Astrocyte of the spinal cord (primary cell): ENCODE results near the gene MYO16.

Experiments used
- DNase-seq: peaks from one replicate; pipeline ENCODE4 v3.0.0; 2011; ENCODE audit warnings: low read depth, low spot score
- H3K4me3 ChIP-seq: 2 replicates; pipeline ENCODE4 v1.5.1; 2011; ENCODE audit warnings: low read depth, mild to moderate bottlenecking, low read length, moderate library complexity
- in situ Hi-C: cut with HindIII; loops from 2 replicates; pipeline ENCODE4 v1.10.0; 2017; ENCODE audit warnings: low sequenced_read_pairs
- TF ChIP-seq, protein P1 (sequence below): IDR thresholded peaks from 2 replicates; pipeline ENCODE4 v1.5.1; 2012; ENCODE audit warnings: low read depth, mild to moderate bottlenecking, low read length, inconsistent platforms

The MYO16 gene

DNA sequence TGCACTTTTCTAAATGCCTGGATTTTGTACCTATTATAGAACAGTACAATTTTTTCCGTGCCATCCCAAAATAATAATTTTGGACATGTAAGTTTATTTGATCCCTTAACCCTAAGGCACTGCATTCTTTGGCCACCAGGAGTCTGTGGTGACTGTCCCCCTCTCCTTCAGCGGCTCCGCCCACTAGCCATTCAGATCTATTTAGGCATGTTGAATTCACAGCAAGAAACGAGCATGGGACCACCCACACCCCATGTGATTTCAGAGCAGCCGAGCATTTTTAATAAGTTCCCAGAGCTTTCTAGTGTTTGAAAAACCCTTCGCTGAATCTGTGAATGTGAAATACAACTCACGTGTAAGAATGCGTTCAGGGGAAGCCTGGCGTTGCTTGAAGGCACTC, 567.5 kb downstream of the MYO16 start:
- TF ChIP-seq, protein P1, sequence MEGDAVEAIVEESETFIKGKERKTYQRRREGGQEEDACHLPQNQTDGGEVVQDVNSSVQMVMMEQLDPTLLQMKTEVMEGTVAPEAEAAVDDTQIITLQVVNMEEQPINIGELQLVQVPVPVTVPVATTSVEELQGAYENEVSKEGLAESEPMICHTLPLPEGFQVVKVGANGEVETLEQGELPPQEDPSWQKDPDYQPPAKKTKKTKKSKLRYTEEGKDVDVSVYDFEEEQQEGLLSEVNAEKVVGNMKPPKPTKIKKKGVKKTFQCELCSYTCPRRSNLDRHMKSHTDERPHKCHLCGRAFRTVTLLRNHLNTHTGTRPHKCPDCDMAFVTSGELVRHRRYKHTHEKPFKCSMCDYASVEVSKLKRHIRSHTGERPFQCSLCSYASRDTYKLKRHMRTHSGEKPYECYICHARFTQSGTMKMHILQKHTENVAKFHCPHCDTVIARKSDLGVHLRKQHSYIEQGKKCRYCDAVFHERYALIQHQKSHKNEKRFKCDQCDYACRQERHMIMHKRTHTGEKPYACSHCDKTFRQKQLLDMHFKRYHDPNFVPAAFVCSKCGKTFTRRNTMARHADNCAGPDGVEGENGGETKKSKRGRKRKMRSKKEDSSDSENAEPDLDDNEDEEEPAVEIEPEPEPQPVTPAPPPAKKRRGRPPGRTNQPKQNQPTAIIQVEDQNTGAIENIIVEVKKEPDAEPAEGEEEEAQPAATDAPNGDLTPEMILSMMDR = no peak
- in situ Hi-C loops = no loop called here
- DNase-seq = no peak
- no peak overlapping the region for H3K4me3 ChIP-seq

DNA sequence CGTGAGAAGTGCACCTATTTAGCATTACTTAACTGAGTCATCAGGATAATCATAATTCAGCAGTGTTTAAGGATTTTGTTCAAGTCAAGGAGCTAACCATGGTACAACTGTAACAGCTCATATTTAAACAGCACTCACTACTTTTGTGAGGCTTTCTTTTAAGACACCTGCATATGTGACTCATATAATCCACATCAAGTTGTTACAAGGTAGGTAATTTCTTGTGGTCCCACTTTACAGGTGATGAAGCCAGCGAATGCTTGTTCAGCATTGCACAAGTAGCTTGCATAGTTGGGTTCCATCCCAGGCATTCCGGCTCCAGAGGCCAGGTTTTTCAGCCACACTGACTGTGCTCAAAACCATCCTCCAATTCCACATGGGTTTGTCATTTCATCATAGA, 569.2 kb downstream of the MYO16 start:
- no peak overlapping the region for H3K4me3 ChIP-seq
- DNase-seq = peak; percentile 11
- in situ Hi-C loops = no loop called here
- TF ChIP-seq, protein P1 = no peak

DNA sequence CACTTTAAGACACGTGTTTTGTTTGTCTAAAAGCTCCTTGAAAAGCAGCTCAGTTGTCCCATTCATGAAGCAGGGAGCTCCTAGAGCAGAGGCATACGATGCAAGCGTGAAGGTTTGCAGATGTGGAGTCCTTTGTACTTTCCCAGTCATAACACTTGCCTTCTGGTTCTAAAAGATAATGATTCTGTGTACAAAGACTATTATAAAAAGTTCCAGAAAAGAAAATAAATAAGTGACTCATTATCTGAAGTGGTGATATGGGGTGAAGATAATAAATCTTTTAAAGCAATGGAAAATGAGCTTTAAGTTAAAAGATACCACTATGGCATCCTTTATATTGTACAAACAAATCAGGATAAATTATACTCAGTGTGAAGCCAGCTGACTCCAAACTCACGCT, 569.9 kb downstream of the MYO16 start:
- no peak overlapping the region for H3K4me3 ChIP-seq
- in situ Hi-C loops = no loop called here
- TF ChIP-seq, protein P1 = no peak
- DNase-seq = no peak

DNA sequence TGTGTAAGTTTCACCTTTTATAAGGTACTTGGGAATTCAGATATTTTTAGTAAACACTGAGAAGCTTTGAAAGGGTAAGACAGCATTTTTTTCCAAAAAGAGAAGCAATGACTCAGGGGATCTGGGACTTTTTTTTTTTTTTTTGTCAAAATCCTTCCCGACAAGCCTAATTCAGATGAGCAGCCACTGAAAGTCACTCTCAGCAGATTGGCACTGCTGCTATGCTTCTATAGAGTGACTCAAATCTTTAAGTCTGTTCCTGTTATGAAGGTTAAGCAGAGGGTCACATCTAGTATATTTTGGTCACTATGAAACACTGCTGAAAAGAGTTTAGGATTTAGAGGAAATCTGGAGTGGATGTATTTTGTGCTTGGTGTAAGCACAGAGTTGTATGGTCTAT, 571.1 kb downstream of the MYO16 start:
- in situ Hi-C loops = no loop called here
- no peak overlapping the region for H3K4me3 ChIP-seq
- DNase-seq = no peak
- TF ChIP-seq, protein P1 = no peak

DNA sequence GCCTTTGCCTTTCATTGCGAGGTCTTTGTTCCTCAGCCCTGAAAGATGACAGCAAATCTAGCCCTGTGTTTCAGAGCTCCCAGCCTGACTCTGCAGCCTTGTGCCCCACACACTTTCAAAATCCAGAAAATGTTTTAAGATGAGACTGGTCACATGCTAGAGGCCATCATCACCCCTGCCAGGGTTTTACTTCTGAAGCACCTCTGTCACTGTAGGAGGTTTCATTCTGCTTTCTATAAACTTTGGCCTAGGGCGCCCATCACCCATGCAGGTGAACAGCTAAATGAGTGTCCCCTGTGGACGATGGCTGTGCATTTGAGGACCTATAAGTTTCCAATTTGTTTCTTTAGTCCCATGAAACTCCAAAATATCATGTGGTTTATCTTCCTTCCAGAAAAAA, 574.2 kb downstream of the MYO16 start:
- TF ChIP-seq, protein P1 = no peak
- no peak overlapping the region for H3K4me3 ChIP-seq
- DNase-seq = no peak
- in situ Hi-C loops = no loop called here

DNA sequence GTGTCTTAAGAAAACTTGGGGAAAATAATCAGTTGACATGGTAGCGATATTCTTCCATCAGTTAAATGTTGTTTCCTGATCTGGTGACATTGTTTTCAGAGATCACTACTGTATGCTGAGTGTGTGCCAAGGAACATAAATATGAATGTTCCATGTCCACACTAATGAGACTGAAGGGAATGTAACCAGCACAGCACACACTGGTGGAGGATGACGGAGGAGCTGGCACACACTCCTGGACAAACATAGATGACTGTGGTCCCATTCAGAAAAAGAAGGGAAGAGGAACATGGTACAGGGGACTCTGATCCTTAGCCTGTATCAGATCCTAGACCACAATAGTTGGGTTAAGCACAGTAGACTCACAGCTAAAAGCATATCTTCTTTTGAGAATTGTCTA, 574.8 kb downstream of the MYO16 start:
- TF ChIP-seq, protein P1 = no peak
- in situ Hi-C loops = no loop called here

DNA sequence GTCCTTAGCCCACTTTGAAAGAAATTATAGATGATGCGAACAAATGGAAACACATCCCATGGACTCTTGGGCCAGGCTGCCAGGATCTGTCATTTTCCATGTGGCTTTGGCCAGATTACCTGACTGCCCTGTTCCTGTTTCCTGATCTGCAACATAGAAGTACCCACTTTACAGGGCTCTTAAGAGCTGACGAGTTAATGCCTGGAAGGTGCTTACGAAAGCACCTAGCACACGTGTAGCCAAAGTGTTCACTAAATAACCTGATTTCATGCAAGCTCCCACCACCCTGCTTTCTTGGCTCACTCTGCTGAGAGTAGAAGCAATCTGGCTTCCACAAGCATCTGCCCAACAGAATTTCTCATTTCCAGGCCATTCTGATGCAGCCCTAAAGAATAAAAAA, 575.2 kb downstream of the MYO16 start:
- no peak for DNase-seq
- TF ChIP-seq, protein P1 = no peak
- in situ Hi-C loops = no loop called here
- no peak overlapping the region for H3K4me3 ChIP-seq

More for the DNA sequence above, 574.8 kb downstream of the MYO16 start:
- no peak overlapping the region for H3K4me3 ChIP-seq
- DNase-seq = no peak
